ENCODE measurements around the gene SGF29.

The SGF29 gene

GRCh38 chr16:28602529-28602928 lies 48.8 kb downstream of the SGF29 start:
- no peaks in the 10 kb centered on the region for H3K4me1 ChIP-seq (ENCODE audit: low read length)
- H3K27ac ChIP-seq (ENCODE audit: low read length), result no peak overlapping the region
- no peaks in the 10 kb centered on the region for H3K36me3 ChIP-seq (replicated peaks; ENCODE audit: low read depth, low read length)
- no peak for TF ChIP-seq CTCF (IDR thresholded peaks at IDR 0.05; ENCODE audit: low read depth, low read length)
- no peak for TF ChIP-seq EZH2phosphoT487 (IDR thresholded peaks at IDR 0.05; ENCODE audit: low read depth)
- H3K9me3 ChIP-seq (ENCODE audit: insufficient read depth, low read length), result no peaks in the 10 kb centered on the region
- H3K79me2 ChIP-seq (ENCODE audit: low read length), result no peaks in the 10 kb centered on the region
- H3K27me3 ChIP-seq (ENCODE audit: low read depth, low read length), result no peaks in the 10 kb centered on the region
- no peak overlapping the region for H3K9ac ChIP-seq (ENCODE audit: low read length)
- H3K4me3 ChIP-seq (ENCODE audit: low read length), result no peak overlapping the region
- H4K20me1 ChIP-seq (ENCODE audit: insufficient read depth, low read length), result no peaks in the 10 kb centered on the region
- no peak overlapping the region for H3K4me2 ChIP-seq (ENCODE audit: low read length)
- H2AFZ ChIP-seq (ENCODE audit: low read depth, low read length), result no peak overlapping the region

GRCh38 chr16:28603381-28604185 lies 49.9 kb downstream of the SGF29 start:
- Histone ChIP-seq H3K9ac (ENCODE audit: low read length) (no peak overlapping the region), H3K4me3 (ENCODE audit: low read length) (no peak overlapping the region)

GRCh38 chr16:28604186-28604565 lies 50.5 kb downstream of the SGF29 start:
- H3K27ac ChIP-seq (ENCODE audit: low read length), result no peak overlapping the region
- H3K36me3 ChIP-seq (replicated peaks; ENCODE audit: low read depth, low read length), result no peaks in the 10 kb centered on the region
- no peaks in the 10 kb centered on the region for H3K79me2 ChIP-seq (ENCODE audit: low read length)
- H3K4me2 ChIP-seq (ENCODE audit: low read length), result no peak overlapping the region
- H3K4me1 ChIP-seq (ENCODE audit: low read length), result no peaks in the 10 kb centered on the region
- H3K9me3 ChIP-seq (ENCODE audit: insufficient read depth, low read length), result no peaks in the 10 kb centered on the region
- H3K9ac ChIP-seq (ENCODE audit: low read length), result no peak overlapping the region
- no peak for TF ChIP-seq CTCF (IDR thresholded peaks at IDR 0.05; ENCODE audit: low read depth, low read length)
- no peak for TF ChIP-seq EZH2phosphoT487 (IDR thresholded peaks at IDR 0.05; ENCODE audit: low read depth)
- no peaks in the 10 kb centered on the region for H3K27me3 ChIP-seq (ENCODE audit: low read depth, low read length)
- H3K4me3 ChIP-seq (ENCODE audit: low read length), result no peak overlapping the region
- no peaks in the 10 kb centered on the region for H4K20me1 ChIP-seq (ENCODE audit: insufficient read depth, low read length)
- H2AFZ ChIP-seq (ENCODE audit: low read depth, low read length), result no peak overlapping the region

More at GRCh38 chr16:28603381-28604185, 49.9 kb downstream of the SGF29 start:
- H4K20me1 ChIP-seq (ENCODE audit: insufficient read depth, low read length), result no peaks in the 10 kb centered on the region
- TF ChIP-seq CTCF (IDR thresholded peaks at IDR 0.05; ENCODE audit: low read depth, low read length), result no peak
- no peak for TF ChIP-seq EZH2phosphoT487 (IDR thresholded peaks at IDR 0.05; ENCODE audit: low read depth)
- no peaks in the 10 kb centered on the region for H3K9me3 ChIP-seq (ENCODE audit: insufficient read depth, low read length)
- no peaks in the 10 kb centered on the region for H3K4me1 ChIP-seq (ENCODE audit: low read length)
- H3K27me3 ChIP-seq (ENCODE audit: low read depth, low read length), result no peaks in the 10 kb centered on the region
- no peaks in the 10 kb centered on the region for H3K36me3 ChIP-seq (replicated peaks; ENCODE audit: low read depth, low read length)
- no peak overlapping the region for H3K4me2 ChIP-seq (ENCODE audit: low read length)
- H3K79me2 ChIP-seq (ENCODE audit: low read length), result no peaks in the 10 kb centered on the region
- no peak overlapping the region for H3K27ac ChIP-seq (ENCODE audit: low read length)
- H2AFZ ChIP-seq (ENCODE audit: low read depth, low read length), result no peak overlapping the region

DNA sequence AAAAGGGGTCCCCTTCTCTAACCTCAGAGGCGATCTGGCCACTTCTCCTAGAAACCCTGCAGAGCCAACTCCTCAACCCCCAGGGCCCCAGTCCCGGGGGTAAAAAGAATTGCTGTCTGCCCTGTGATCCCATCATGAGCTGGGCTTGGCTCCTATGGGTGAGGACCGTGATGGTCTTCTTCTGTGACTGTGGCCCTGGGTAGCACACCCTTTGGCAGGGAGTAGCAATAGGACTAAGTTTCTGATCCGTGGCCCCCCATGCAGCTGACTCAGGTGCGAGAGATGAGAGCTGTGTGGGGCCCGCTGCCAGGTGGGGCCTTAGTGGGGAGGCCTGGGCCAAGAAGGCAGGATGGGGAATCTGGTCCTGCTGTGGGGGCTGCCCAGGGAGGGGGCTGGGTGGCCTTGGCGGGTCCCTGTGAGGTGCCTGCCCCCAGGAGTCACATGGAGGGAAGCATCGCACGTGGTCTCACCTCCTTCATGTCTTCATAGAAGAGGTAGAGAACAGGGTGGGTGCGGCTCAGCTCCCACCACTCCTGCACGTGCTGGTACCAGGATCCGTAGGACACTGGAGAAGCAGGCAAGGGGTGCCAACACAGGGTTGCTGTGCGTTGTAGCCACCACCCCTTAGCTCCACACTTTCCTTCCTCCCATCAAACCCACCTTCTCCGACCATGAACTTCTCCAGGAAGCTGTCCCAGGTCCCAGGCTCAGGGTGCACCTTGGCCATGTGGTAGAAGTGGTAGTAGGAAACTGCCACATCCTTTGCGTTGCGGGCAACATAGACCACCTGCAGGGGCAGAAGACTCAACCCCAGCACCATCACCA lies 52.8 kb downstream of the SGF29 start:
- no peaks in the 10 kb centered on the region for H3K36me3 ChIP-seq (replicated peaks; ENCODE audit: low read depth, low read length)
- H4K20me1 ChIP-seq (ENCODE audit: insufficient read depth, low read length), result no peaks in the 10 kb centered on the region
- H3K4me2 ChIP-seq (ENCODE audit: low read length), result no peak overlapping the region
- H2AFZ ChIP-seq (ENCODE audit: low read depth, low read length), result no peak overlapping the region
- no peaks in the 10 kb centered on the region for H3K27me3 ChIP-seq (ENCODE audit: low read depth, low read length)
- H3K9me3 ChIP-seq (ENCODE audit: insufficient read depth, low read length), result no peaks in the 10 kb centered on the region
- TF ChIP-seq CTCF (IDR thresholded peaks at IDR 0.05; ENCODE audit: low read depth, low read length), result no peak
- TF ChIP-seq EZH2phosphoT487 (IDR thresholded peaks at IDR 0.05; ENCODE audit: low read depth), result no peak
- no peaks in the 10 kb centered on the region for H3K79me2 ChIP-seq (ENCODE audit: low read length)
- no peak overlapping the region for H3K27ac ChIP-seq (ENCODE audit: low read length)
- H3K4me3 ChIP-seq (ENCODE audit: low read length), result no peak overlapping the region
- H3K9ac ChIP-seq (ENCODE audit: low read length), result no peak overlapping the region
- H3K4me1 ChIP-seq (ENCODE audit: low read length), result no peaks in the 10 kb centered on the region

All from OCI-LY3 (cell line).